HEK293 (cell line): ENCODE data around the gene BIRC7.

Experiments used
- CTCF ChIA-PET: fragments of 350-600 bp; formaldehyde crosslinking; extraction: SDS; loops from one replicate; lab custom pipeline; 2021; ENCODE audit warnings: antibody characterized with exemption; lab: Yijun Ruan, JAX
- POLR2A ChIA-PET: fragments of 300-600 bp; formaldehyde crosslinking; extraction: SDS; loops from one replicate; lab custom pipeline; 2020; ENCODE audit warnings: antibody characterized with exemption, inconsistent platforms; lab: Yijun Ruan, JAX
- H3K27ac ChIP-seq: fragments of 200-500 bp; sonication (Bioruptor generic); 2 replicates; pipeline ENCODE4 v1.5.1; 2014; ENCODE audit warnings: low read depth, low read length, control low read depth, inconsistent platforms; ENCODE audit errors: extremely low read depth
- H3K36me3 ChIP-seq, 2 experiments: fragments of 200-500 bp in 1 of 2; sonication (Bioruptor generic) in 1 of 2; 1 replicate in 1 of 2; 2 replicates in 1 of 2; pipeline ENCODE4 v1.5.1; 2014 to 2017; ENCODE audit warnings: inconsistent platforms in 2 of 2, low read length in 2 of 2; ENCODE audit not compliant: control insufficient read depth in 2 of 2, insufficient read depth in 1 of 2
- H3K4me1 ChIP-seq: fragments of 200-500 bp; sonication (Bioruptor generic); 2 replicates; pipeline ENCODE4 v1.5.1; 2014; ENCODE audit warnings: mild to moderate bottlenecking, low read length, inconsistent platforms; ENCODE audit not compliant: control insufficient read depth, insufficient read depth
- H3K4me3 ChIP-seq: 2 replicates; pipeline ENCODE4 v1.5.1; 2011; ENCODE audit warnings: low read depth, mild to moderate bottlenecking, control low read depth, low read length, moderate library complexity
- H3K9me3 ChIP-seq: fragments of 200-500 bp; sonication (Bioruptor generic); 2 replicates; pipeline ENCODE4 v1.5.1; 2014; ENCODE audit warnings: low read depth, low read length, inconsistent platforms; ENCODE audit not compliant: control insufficient read depth, insufficient read depth
- GLI4 ChIP-seq: fragments of 450-650 bp; formaldehyde crosslinking; IDR thresholded peaks from 2 replicates; pipeline ENCODE4 v1.5.1; 2016; ENCODE audit warnings: missing biosample characterization, missing genetic modification characterization
- KLF9 ChIP-seq: fragments of 450-650 bp; formaldehyde crosslinking; IDR thresholded peaks from 2 replicates; pipeline ENCODE4 v1.5.1; 2016; ENCODE audit warnings: missing biosample characterization, missing genetic modification characterization, low read depth
- RBAK ChIP-seq: fragments of 450-650 bp; formaldehyde crosslinking; IDR thresholded peaks from 2 replicates; pipeline ENCODE4 v1.5.1; 2016; ENCODE audit warnings: missing biosample characterization, missing genetic modification characterization
- SCRT1 ChIP-seq: fragments of 450-650 bp; formaldehyde crosslinking; IDR thresholded peaks from 2 replicates; pipeline ENCODE4 v1.5.1; 2016; ENCODE audit warnings: missing biosample characterization, missing genetic modification characterization, borderline replicate concordance
- ZNF112 ChIP-seq: fragments of 450-650 bp; formaldehyde crosslinking; IDR thresholded peaks from 2 replicates; pipeline ENCODE4 v1.5.0; 2017; ENCODE audit warnings: missing biosample characterization, missing genetic modification characterization
- ZNF146 ChIP-seq: fragments of 450-650 bp; formaldehyde crosslinking; IDR thresholded peaks from 2 replicates; pipeline ENCODE4 v1.5.1; 2016; ENCODE audit warnings: missing biosample characterization, missing genetic modification characterization
- ZNF155 ChIP-seq: fragments of 450-650 bp; formaldehyde crosslinking; IDR thresholded peaks from 2 replicates; pipeline ENCODE4 v1.5.1; 2016; ENCODE audit warnings: missing biosample characterization, missing genetic modification characterization
- ZNF175 ChIP-seq: fragments of 450-650 bp; formaldehyde crosslinking; IDR thresholded peaks from 2 replicates; pipeline ENCODE4 v1.5.1; 2016; ENCODE audit warnings: missing biosample characterization, missing genetic modification characterization
- ZNF292 ChIP-seq: fragments of 450-650 bp; formaldehyde crosslinking; IDR thresholded peaks from 2 replicates; pipeline ENCODE4 v1.5.1; 2016; ENCODE audit warnings: low read depth, missing biosample characterization, missing genetic modification characterization, borderline replicate concordance
- ZNF354C ChIP-seq: fragments of 450-650 bp; formaldehyde crosslinking; IDR thresholded peaks from 2 replicates; pipeline ENCODE4 v1.5.1; 2016; ENCODE audit warnings: missing biosample characterization, missing genetic modification characterization, low read depth, borderline replicate concordance
- ZNF404 ChIP-seq: fragments of 450-650 bp; formaldehyde crosslinking; IDR thresholded peaks from 2 replicates; pipeline ENCODE4 v1.5.1; 2017; ENCODE audit warnings: missing biosample characterization, missing genetic modification characterization
- ZNF529 ChIP-seq: fragments of 450-650 bp; formaldehyde crosslinking; IDR thresholded peaks from 2 replicates; pipeline ENCODE4 v1.5.1; 2017; ENCODE audit warnings: missing genetic modification characterization, missing biosample characterization; ENCODE audit not compliant: insufficient replicate concordance
- ZNF558 ChIP-seq: fragments of 450-650 bp; formaldehyde crosslinking; IDR thresholded peaks from 2 replicates; pipeline ENCODE4 v1.5.1; 2016; ENCODE audit warnings: missing biosample characterization, missing genetic modification characterization
- ZNF621 ChIP-seq: fragments of 450-650 bp; formaldehyde crosslinking; IDR thresholded peaks from 2 replicates; pipeline ENCODE4 v1.5.1; 2017; ENCODE audit warnings: missing biosample characterization, missing genetic modification characterization
- ZNF768 ChIP-seq: fragments of 450-650 bp; formaldehyde crosslinking; IDR thresholded peaks from 2 replicates; pipeline ENCODE4 v1.5.1; 2018; ENCODE audit warnings: missing biosample characterization, mild to moderate bottlenecking, missing genetic modification characterization
- ZNF785 ChIP-seq: fragments of 450-650 bp; formaldehyde crosslinking; IDR thresholded peaks from 2 replicates; pipeline ENCODE4 v1.5.1; 2016; ENCODE audit warnings: missing biosample characterization, missing genetic modification characterization
- ZSCAN16 ChIP-seq: fragments of 450-650 bp; formaldehyde crosslinking; IDR thresholded peaks from 2 replicates; pipeline ENCODE4 v1.5.1; 2016; ENCODE audit warnings: missing biosample characterization, missing genetic modification characterization
- ZSCAN23 ChIP-seq: fragments of 450-650 bp; formaldehyde crosslinking; IDR thresholded peaks from 2 replicates; pipeline ENCODE4 v1.5.1; 2016; ENCODE audit warnings: missing biosample characterization, missing genetic modification characterization
- TF ChIP-seq, protein P1 (sequence below): fragments of 450-650 bp; formaldehyde crosslinking; IDR thresholded peaks from 2 replicates; pipeline ENCODE4 v1.5.1; 2016; ENCODE audit warnings: missing biosample characterization, missing genetic modification characterization
- TF ChIP-seq, protein P2 (sequence below): fragments of 450-650 bp; formaldehyde crosslinking; IDR thresholded peaks from 2 replicates; pipeline ENCODE4 v1.5.1; 2017; ENCODE audit warnings: missing biosample characterization, mild to moderate bottlenecking, missing genetic modification characterization, moderate library complexity
- TF ChIP-seq, protein P3 (sequence below): fragments of 450-650 bp; formaldehyde crosslinking; optimal IDR thresholded peaks from 2 replicates; pipeline ENCODE3; 2016; ENCODE audit warnings: missing biosample characterization, mild to moderate bottlenecking, missing genetic modification characterization
- TF ChIP-seq, protein P4 (sequence below): fragments of 450-650 bp; formaldehyde crosslinking; IDR thresholded peaks from 2 replicates; pipeline ENCODE4 v1.5.1; 2016; ENCODE audit warnings: missing biosample characterization, missing genetic modification characterization, borderline replicate concordance

The BIRC7 gene

DNA sequence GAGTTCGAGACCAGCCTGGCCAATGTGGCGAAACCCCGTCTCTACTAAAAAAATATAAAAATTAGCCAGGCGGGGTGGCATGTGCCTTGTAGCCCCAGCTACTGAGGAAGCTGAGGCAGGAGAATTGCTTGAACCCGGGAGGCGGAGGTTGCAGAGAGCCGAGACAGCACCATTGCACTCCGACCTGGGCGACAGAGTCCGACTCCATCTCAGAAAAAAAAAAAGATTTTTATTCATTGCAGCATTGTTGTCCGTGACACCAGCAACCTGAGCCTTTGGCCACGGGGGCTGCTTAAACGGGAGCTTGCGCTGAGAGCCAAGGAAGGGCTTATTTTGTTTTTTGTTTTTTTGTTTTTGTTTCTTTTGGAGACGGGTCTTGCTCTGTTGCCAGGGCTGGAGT, 44.2 kb downstream of the BIRC7 start (continued):
- TF ChIP-seq ZNF768 (tag by site-specific recombination) (no peak), ZNF292 (tag by site-specific recombination) (no peak), ZNF175 (tag by site-specific recombination) (no peak), GLI4 (tag by site-specific recombination) (no peak), ZNF146 (tag by site-specific recombination) (no peak)
- TF ChIP-seq, all 188 proteins: peak for 0

DNA sequence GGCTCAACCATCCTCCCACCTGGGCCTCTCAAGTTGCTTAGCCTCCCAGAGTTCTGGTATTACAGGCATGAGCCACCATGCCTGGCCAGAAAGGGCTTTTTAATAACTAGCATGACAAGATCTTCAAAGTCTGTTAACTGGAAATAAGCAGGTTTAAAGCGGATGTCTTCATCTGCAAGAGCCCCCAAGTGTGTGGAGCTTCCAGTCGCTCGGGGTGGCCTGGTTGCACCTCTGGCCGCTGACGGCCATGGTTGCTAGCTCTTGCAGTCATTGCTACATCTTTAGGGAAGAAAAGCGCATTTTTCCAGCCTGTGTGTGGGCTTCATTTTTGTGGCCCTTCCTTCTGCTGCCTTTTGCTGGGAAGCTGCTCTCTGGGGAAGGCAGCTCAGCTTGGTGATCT, 44.7 kb downstream of the BIRC7 start:
- CTCF ChIA-PET: interaction anchor here (0.6 to 4.1 kb wide), 5 partner anchors 11 to 56 kb away, joined by 3 to 37 read pairs (median 3); partner anchors contain the start of gene COL20A1
- peaks cover 10 to 99% of the 10 kb centered on the region in 2 experiments; a peak in 2 of 3 replicates for H3K36me3 ChIP-seq
- POLR2A ChIA-PET: no interaction called here
- no peak overlapping the region for H3K27ac ChIP-seq
- no peak overlapping the region for H3K4me3 ChIP-seq
- TF ChIP-seq RBAK: no peak
- no peak for TF ChIP-seq ZNF354C (tag by site-specific recombination)
- TF ChIP-seq, protein P1, sequence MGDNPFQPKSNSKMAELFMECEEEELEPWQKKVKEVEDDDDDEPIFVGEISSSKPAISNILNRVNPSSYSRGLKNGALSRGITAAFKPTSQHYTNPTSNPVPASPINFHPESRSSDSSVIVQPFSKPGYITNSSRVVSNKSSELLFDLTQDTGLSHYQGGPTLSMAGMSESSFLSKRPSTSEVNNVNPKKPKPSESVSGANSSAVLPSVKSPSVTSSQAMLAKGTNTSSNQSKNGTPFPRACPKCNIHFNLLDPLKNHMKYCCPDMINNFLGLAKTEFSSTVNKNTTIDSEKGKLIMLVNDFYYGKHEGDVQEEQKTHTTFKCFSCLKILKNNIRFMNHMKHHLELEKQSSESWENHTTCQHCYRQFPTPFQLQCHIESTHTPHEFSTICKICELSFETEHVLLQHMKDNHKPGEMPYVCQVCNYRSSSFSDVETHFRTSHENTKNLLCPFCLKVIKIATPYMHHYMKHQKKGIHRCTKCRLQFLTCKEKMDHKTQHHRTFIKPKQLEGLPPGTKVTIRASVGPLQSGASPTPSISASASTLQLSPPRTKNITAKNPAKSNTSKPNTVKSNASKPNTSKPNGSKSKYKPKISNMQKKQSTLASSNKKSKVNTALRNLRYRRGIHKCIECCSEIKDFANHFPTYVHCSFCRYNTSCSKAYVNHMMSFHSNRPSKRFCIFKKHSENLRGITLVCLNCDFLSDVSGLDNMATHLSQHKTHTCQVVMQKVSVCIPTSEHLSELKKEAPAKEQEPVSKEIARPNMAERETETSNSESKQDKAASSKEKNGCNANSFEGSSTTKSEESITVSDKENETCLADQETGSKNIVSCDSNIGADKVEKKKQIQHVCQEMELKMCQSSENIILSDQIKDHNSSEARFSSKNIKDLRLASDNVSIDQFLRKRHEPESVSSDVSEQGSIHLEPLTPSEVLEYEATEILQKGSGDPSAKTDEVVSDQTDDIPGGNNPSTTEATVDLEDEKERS (tag by site-specific recombination): no peak
- no peak for TF ChIP-seq SCRT1 (tag by site-specific recombination)
- no peak for TF ChIP-seq ZSCAN23 (tag by site-specific recombination)
- no peak for TF ChIP-seq ZNF785
- TF ChIP-seq ZSCAN16 (tag by site-specific recombination): no peak
- no peak for TF ChIP-seq ZNF558 (tag by site-specific recombination)
- TF ChIP-seq, protein P2, sequence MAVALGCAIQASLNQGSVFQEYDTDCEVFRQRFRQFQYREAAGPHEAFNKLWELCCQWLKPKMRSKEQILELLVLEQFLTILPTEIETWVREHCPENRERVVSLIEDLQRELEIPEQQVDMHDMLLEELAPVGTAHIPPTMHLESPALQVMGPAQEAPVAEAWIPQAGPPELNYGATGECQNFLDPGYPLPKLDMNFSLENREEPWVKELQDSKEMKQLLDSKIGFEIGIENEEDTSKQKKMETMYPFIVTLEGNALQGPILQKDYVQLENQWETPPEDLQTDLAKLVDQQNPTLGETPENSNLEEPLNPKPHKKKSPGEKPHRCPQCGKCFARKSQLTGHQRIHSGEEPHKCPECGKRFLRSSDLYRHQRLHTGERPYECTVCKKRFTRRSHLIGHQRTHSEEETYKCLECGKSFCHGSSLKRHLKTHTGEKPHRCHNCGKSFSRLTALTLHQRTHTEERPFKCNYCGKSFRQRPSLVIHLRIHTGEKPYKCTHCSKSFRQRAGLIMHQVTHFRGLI: no peak
- TF ChIP-seq, protein P3, sequence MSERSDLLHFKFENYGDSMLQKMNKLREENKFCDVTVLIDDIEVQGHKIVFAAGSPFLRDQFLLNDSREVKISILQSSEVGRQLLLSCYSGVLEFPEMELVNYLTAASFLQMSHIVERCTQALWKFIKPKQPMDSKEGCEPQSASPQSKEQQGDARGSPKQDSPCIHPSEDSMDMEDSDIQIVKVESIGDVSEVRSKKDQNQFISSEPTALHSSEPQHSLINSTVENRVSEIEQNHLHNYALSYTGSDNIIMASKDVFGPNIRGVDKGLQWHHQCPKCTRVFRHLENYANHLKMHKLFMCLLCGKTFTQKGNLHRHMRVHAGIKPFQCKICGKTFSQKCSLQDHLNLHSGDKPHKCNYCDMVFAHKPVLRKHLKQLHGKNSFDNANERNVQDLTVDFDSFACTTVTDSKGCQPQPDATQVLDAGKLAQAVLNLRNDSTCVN (tag by site-specific recombination): no peak
- H3K4me1 ChIP-seq: no peaks in the 10 kb centered on the region
- H3K9me3 ChIP-seq: no peaks in the 10 kb centered on the region

DNA sequence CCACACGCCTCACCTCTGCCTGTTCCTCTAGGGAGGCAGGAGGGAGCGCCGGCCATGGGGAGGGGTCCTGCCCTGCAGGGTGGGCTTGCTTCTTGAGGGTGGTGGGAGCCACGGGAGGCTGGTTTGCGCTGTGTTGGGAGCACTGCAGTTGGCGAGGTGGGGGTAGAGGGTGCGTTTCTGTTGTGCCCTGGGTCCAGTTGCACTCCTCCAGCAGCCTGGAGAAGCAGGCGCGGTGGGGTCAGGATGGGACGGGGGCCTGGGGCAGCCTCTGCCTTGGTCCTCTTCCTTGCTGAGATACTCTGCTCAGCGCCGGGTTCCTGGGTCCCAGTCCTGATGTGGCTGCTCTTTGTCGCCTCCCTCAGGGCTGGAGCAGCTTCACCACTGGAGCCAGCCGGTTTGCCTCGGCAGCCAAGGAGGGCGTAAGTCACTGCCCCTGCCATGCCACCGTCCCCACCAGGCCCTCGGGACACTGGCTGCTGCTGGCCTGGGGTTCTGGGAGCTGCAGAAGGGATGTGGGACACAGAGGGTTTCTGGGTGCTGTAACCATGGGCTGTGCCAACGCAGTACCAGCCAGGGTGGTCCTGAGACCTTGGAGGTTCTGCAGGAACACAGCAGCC, 45.3 kb downstream of the BIRC7 start:
- no peaks in the 10 kb centered on the region for H3K4me1 ChIP-seq
- TF ChIP-seq ZNF112 (no peak), ZNF155 (tag by site-specific recombination) (no peak), KLF9 (no peak), ZNF404 (tag by site-specific recombination) (no peak), ZNF529 (tag by site-specific recombination) (no peak), ZNF621 (tag by site-specific recombination) (no peak)
- TF ChIP-seq, protein P4, sequence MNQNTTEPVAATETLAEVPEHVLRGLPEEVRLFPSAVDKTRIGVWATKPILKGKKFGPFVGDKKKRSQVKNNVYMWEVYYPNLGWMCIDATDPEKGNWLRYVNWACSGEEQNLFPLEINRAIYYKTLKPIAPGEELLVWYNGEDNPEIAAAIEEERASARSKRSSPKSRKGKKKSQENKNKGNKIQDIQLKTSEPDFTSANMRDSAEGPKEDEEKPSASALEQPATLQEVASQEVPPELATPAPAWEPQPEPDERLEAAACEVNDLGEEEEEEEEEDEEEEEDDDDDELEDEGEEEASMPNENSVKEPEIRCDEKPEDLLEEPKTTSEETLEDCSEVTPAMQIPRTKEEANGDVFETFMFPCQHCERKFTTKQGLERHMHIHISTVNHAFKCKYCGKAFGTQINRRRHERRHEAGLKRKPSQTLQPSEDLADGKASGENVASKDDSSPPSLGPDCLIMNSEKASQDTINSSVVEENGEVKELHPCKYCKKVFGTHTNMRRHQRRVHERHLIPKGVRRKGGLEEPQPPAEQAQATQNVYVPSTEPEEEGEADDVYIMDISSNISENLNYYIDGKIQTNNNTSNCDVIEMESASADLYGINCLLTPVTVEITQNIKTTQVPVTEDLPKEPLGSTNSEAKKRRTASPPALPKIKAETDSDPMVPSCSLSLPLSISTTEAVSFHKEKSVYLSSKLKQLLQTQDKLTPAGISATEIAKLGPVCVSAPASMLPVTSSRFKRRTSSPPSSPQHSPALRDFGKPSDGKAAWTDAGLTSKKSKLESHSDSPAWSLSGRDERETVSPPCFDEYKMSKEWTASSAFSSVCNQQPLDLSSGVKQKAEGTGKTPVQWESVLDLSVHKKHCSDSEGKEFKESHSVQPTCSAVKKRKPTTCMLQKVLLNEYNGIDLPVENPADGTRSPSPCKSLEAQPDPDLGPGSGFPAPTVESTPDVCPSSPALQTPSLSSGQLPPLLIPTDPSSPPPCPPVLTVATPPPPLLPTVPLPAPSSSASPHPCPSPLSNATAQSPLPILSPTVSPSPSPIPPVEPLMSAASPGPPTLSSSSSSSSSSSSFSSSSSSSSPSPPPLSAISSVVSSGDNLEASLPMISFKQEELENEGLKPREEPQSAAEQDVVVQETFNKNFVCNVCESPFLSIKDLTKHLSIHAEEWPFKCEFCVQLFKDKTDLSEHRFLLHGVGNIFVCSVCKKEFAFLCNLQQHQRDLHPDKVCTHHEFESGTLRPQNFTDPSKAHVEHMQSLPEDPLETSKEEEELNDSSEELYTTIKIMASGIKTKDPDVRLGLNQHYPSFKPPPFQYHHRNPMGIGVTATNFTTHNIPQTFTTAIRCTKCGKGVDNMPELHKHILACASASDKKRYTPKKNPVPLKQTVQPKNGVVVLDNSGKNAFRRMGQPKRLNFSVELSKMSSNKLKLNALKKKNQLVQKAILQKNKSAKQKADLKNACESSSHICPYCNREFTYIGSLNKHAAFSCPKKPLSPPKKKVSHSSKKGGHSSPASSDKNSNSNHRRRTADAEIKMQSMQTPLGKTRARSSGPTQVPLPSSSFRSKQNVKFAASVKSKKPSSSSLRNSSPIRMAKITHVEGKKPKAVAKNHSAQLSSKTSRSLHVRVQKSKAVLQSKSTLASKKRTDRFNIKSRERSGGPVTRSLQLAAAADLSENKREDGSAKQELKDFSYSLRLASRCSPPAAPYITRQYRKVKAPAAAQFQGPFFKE: no peak

More for the DNA sequence above, 45.3 kb downstream of the BIRC7 start:
- ChIA-PET POLR2A (interaction anchor here (1.1 kb wide), 1 partner anchor 58 kb away, joined by 3 read pairs; no protein-coding TSS in a partner anchor), CTCF (interaction anchor here (0.6 to 4.1 kb wide), 8 partner anchors 10 to 176 kb away, joined by 3 to 37 read pairs (median 4); partner anchors contain the start of gene COL20A1)
- H3K9me3 ChIP-seq: no peaks in the 10 kb centered on the region
- H3K4me3 ChIP-seq: no peak overlapping the region
- peaks cover 10 to 99% of the 10 kb centered on the region in 2 experiments; a peak in 2 of 3 replicates for H3K36me3 ChIP-seq
- no peak overlapping the region for H3K27ac ChIP-seq
